Lower leg skin (tissue), 4 donors: ENCODE measurements around the gene ADCY10. TPM values are rescaled to one million over a fixed set of nuclear protein-coding genes. Genes with fewer than 3 reads are reported as not detected.

Experiments
- DNase-seq, 2 donors: peaks; one replicate each; pipeline ENCODE4 v3.0.0-alpha.2; 2019; ENCODE audit warnings: low spot score in 2 of 2
- H3K4me3 ChIP-seq: fragments of 200-600 bp; sonication (generic); 2 replicates; pipeline ENCODE4 v1.5.1; 2017; ENCODE audit warnings: mild to moderate bottlenecking, low read depth; ENCODE audit not compliant: poor library complexity, severe bottlenecking
- CTCF ChIP-seq, 3 donors: fragments of 450-650 bp; IDR thresholded peaks; one replicate each; pipeline ENCODE4 v1.5.1; 2016; ENCODE audit warnings: antibody characterized with exemption in 3 of 3, mild to moderate bottlenecking in 3 of 3, moderate library complexity in 2 of 3
- POLR2A ChIP-seq, 2 donors: fragments of 450-650 bp; IDR thresholded peaks; one replicate each; pipeline ENCODE4 v1.6.1; 2016 to 2017; ENCODE audit warnings: antibody characterized with exemption in 2 of 2, mild to moderate bottlenecking in 1 of 2, moderate library complexity in 1 of 2
- WGBS, 2 donors: methylation state at CpG; one replicate each; pipeline ENCODE4 v1.1.5; 2018; 5-methylcytosine and 5-hydroxymethylcytosine counted together
- intact Hi-C: fragments of 100-400 bp; cut with DNase I; formaldehyde crosslinking; loops from one replicate; pipeline ENCODE4 v1.15.0; 2023; ENCODE audit warnings: low total_unique reads
- total RNA-seq, 4 donors: library from RNA; depleted of rRNA; stranded (reverse); fragments of >200 nt; gene quantifications; one replicate each; pipeline ENCODE4 v1.1.0, GENCODE V29; 2016

The ADCY10 gene
- total RNA-seq, 4 donors from 2014 or later, result 0.07 to 0.10 TPM; not detected in 2

GRCh38 chr1:167904652-167905130 is 9.2 kb downstream of the ADCY10 start:
- TF ChIP-seq POLR2A (IDR thresholded peaks at IDR 0.05) (no peak), CTCF (IDR thresholded peaks at IDR 0.05) (no peak)
- DNase-seq, result no peak
- WGBS, 2 donors, result 83% methylated on average over 4 of the region's 4 CpGs
- intact Hi-C loops, result no loop called here
- H3K4me3 ChIP-seq, result no peak overlapping the region

- no peak for DNase-seq
- H3K4me3 ChIP-seq, result no peak overlapping the region
- 93 to 94% methylated on average over 4 of the region's 4 CpGs for WGBS, 2 donors
- intact Hi-C loops, result no loop called here
- no peak for TF ChIP-seq POLR2A (IDR thresholded peaks at IDR 0.05)
- no peak for TF ChIP-seq CTCF (IDR thresholded peaks at IDR 0.05)
Observed at GRCh38 chr1:167900907-167901306, 13.0 kb downstream of the ADCY10 start.

- intact Hi-C loops, result no loop called here
- peak in 1 of 2 donors; percentile 86 for DNase-seq
- WGBS, 2 donors, result 28 to 33% methylated on average over 4 of the region's 4 CpGs
- TF ChIP-seq POLR2A (IDR thresholded peaks at IDR 0.05) (no peak), CTCF (IDR thresholded peaks at IDR 0.05) (no peak)
- no peak overlapping the region for H3K4me3 ChIP-seq
Observed at GRCh38 chr1:167899253-167899681, 14.7 kb downstream of the ADCY10 start.

GRCh38 chr1:167898578-167899222 is 15.2 kb downstream of the ADCY10 start:
- no peak overlapping the region for H3K4me3 ChIP-seq
- no peak for DNase-seq
- TF ChIP-seq POLR2A (IDR thresholded peaks at IDR 0.05), result no peak
- no peak for TF ChIP-seq CTCF (IDR thresholded peaks at IDR 0.05)
- WGBS, 2 donors, result 93 to 95% methylated on average over 9 of the region's 9 CpGs
- intact Hi-C loops, result no loop called here

GRCh38 chr1:167893798-167894197 is 20.1 kb downstream of the ADCY10 start:
- DNase-seq, result no peak
- intact Hi-C loops, result no loop called here
- 84 to 87% methylated on average over 2 of the region's 2 CpGs for WGBS, 2 donors

More at GRCh38 chr1:167893798-167894197, 20.1 kb downstream of the ADCY10 start:
- TF ChIP-seq POLR2A (IDR thresholded peaks at IDR 0.05) (no peak), CTCF (IDR thresholded peaks at IDR 0.05) (no peak)
- no peak overlapping the region for H3K4me3 ChIP-seq
